Measurements from ENCODE around the gene PRR14L.

GRCh38 chr22:31739795-31740201 is 10.1 kb downstream of the PRR14L start:
- no peak for TF ChIP-seq CTCF (IDR thresholded peaks at IDR 0.05; ENCODE audit: low read depth, low read length)
- no peak for TF ChIP-seq POLR2A (IDR thresholded peaks at IDR 0.05; ENCODE audit: extremely low read depth, insufficient read length)

Measured in NB4 (cell line).